A549 (cell line): ENCODE measurements around the gene AICDA. TPM values are rescaled to one million over a fixed set of nuclear protein-coding genes. Genes with fewer than 3 reads are reported as not detected.

ENCODE experiments used
- ATAC-seq, 2 experiments: fragments of 200-7000 bp in 1 of 2; fragments of >200 bp in 1 of 2; cut with Nextera tagmentation in 1 of 2; cut with Tn5 transposase in 1 of 2; 3 replicates each; pipeline versions ENCODE4 v1.8.0 to v1.9.1; 2018 to 2020; ENCODE audit warnings: mild to moderate bottlenecking in 1 of 2, moderate library complexity in 1 of 2
- CTCF ChIA-PET: fragments of 300-600 bp; sonication (Branson Sonifier 250); formaldehyde crosslinking; extraction: SDS; loops from one replicate; lab custom pipeline; 2021; ENCODE audit warnings: antibody characterized with exemption, inconsistent platforms; lab: Yijun Ruan, JAX
- POLR2A ChIA-PET: fragments of 350-600 bp; formaldehyde crosslinking; extraction: SDS; loops from one replicate; lab custom pipeline; 2021; ENCODE audit warnings: antibody characterized with exemption, inconsistent platforms; lab: Yijun Ruan, JAX
- DNase-seq, 2 experiments: peaks; one replicate each; pipeline versions ENCODE4 v3.0.0 to v3.0.0-alpha.2; 2011 to 2016; ENCODE audit warnings: low read depth in 1 of 2, low spot score in 1 of 2
- FAIRE-seq: peaks from 2 replicates; lab custom pipeline; 2011; peaks lifted over from hg19 to GRCh38; lab: Jason Lieb, UNC
- H3K27ac ChIP-seq, 2 experiments: fragments of >200 bp; sonication (Bioruptor Twin); formaldehyde crosslinking; 3 replicates each; pipeline ENCODE4 v1.5.1; 2016 to 2017
- H3K4me1 ChIP-seq: fragments of >200 bp; sonication (Bioruptor Twin); formaldehyde crosslinking; 3 replicates; pipeline ENCODE4 v1.6.1; 2016
- H3K4me2 ChIP-seq: fragments of >200 bp; sonication (Bioruptor Twin); formaldehyde crosslinking; 3 replicates; pipeline ENCODE4 v1.6.1; 2016
- H3K4me3 ChIP-seq: fragments of >200 bp; sonication (Bioruptor Twin); formaldehyde crosslinking; 3 replicates; pipeline ENCODE4 v1.5.1; 2016
- H3K9me3 ChIP-seq: fragments of >200 bp; sonication (Bioruptor Twin); formaldehyde crosslinking; 3 replicates; pipeline ENCODE4 v1.6.1; 2016
- BCL3 ChIP-seq: fragments of >200 bp; sonication (Bioruptor Twin); formaldehyde crosslinking; IDR thresholded peaks from 3 replicates; pipeline ENCODE4 v1.6.1; 2016
- BHLHE40 ChIP-seq: IDR thresholded peaks from 2 replicates; pipeline ENCODE4 v1.6.1; 2012; ENCODE audit warnings: low read depth, low read length, inconsistent platforms
- CBX2 ChIP-seq: fragments of 200-600 bp; sonication (generic); IDR thresholded peaks from 2 replicates; pipeline ENCODE4 v1.6.1; 2016; ENCODE audit warnings: low read depth, mild to moderate bottlenecking, borderline replicate concordance
- CBX8 ChIP-seq: fragments of 200-600 bp; sonication (generic); IDR thresholded peaks from 2 replicates; pipeline ENCODE4 v1.6.1; 2016
- CHD4 ChIP-seq: fragments of 200-600 bp; sonication (generic); IDR thresholded peaks from 2 replicates; pipeline ENCODE4 v1.6.1; 2016; ENCODE audit warnings: antibody characterized with exemption, mild to moderate bottlenecking, borderline replicate concordance
- EHMT2 ChIP-seq: fragments of 200-600 bp; sonication (generic); IDR thresholded peaks from 2 replicates; pipeline ENCODE4 v1.6.1; 2016; ENCODE audit warnings: antibody characterized with exemption, low read depth, mild to moderate bottlenecking, moderate library complexity
- FOXS1 ChIP-seq: fragments of 250-450 bp; sonication (Bioruptor Pico); IDR thresholded peaks from 2 replicates; pipeline ENCODE4 v1.5.0; 2020; ENCODE audit warnings: mild to moderate bottlenecking, moderate library complexity
- HDAC2 ChIP-seq: fragments of 200-600 bp; sonication (generic); IDR thresholded peaks from 2 replicates; pipeline ENCODE4 v1.6.1; 2016
- HES2 ChIP-seq: fragments of >200 bp; sonication (Bioruptor Twin); formaldehyde crosslinking; IDR thresholded peaks from 2 replicates; pipeline ENCODE4 v1.6.1; 2016
- HOXA7 ChIP-seq: fragments of 250-450 bp; sonication (Bioruptor Pico); IDR thresholded peaks from 2 replicates; pipeline ENCODE4 v1.5.0; 2020; ENCODE audit warnings: mild to moderate bottlenecking, moderate library complexity
- HOXB5 ChIP-seq: fragments of 250-450 bp; sonication (Bioruptor Pico); IDR thresholded peaks from 2 replicates; pipeline ENCODE4 v1.5.0; 2020; ENCODE audit warnings: mild to moderate bottlenecking, moderate library complexity
- JUNB ChIP-seq: fragments of >200 bp; sonication (Bioruptor Twin); formaldehyde crosslinking; IDR thresholded peaks from 2 replicates; pipeline ENCODE4 v1.6.1; 2016
- MYC ChIP-seq: IDR thresholded peaks from 2 replicates; pipeline ENCODE4 v1.6.1; 2012; ENCODE audit warnings: mild to moderate bottlenecking, inconsistent platforms, low read length, improper control_type of control experiment, borderline replicate concordance
- NFE2L2 ChIP-seq: fragments of 150-350 bp; conservative IDR thresholded peaks from 2 replicates; pipeline ENCODE4 v1.6.1; 2014; ENCODE audit warnings: low read length
- NPAS2 ChIP-seq: fragments of 250-450 bp; sonication (Bioruptor Pico); IDR thresholded peaks from 2 replicates; pipeline ENCODE4 v1.8.0; 2022; ENCODE audit warnings: mild to moderate bottlenecking, moderate library complexity, borderline replicate concordance
- PHF8 ChIP-seq: fragments of 200-600 bp; sonication (generic); IDR thresholded peaks from 2 replicates; pipeline ENCODE4 v1.6.1; 2016; ENCODE audit warnings: low read depth, mild to moderate bottlenecking, antibody characterized with exemption, moderate library complexity, borderline replicate concordance
- POLR2A ChIP-seq: IDR thresholded peaks from 2 replicates; pipeline ENCODE4 v1.6.1; 2012; ENCODE audit warnings: mild to moderate bottlenecking, low read length
- RCOR1 ChIP-seq: fragments of 150-350 bp; IDR thresholded peaks from 2 replicates; pipeline ENCODE4 v1.6.1; 2014; ENCODE audit warnings: antibody characterized with exemption, low read length, low read depth
- RFX5 ChIP-seq: fragments of 450-650 bp; IDR thresholded peaks from 2 replicates; pipeline ENCODE4 v1.7.1; 2014; ENCODE audit warnings: antibody characterized with exemption, mild to moderate bottlenecking, moderate library complexity
- RNF2 ChIP-seq: fragments of 200-600 bp; sonication (generic); IDR thresholded peaks from 2 replicates; pipeline ENCODE4 v1.6.1; 2016; ENCODE audit warnings: low read depth, mild to moderate bottlenecking, antibody characterized with exemption, moderate library complexity, borderline replicate concordance
- SMC3 ChIP-seq: fragments of >200 bp; sonication (Bioruptor Twin); formaldehyde crosslinking; IDR thresholded peaks from 3 replicates; pipeline ENCODE4 v1.6.1; 2018; ENCODE audit warnings: inconsistent platforms
- SREBF2 ChIP-seq: fragments of 450-650 bp; IDR thresholded peaks from 2 replicates; pipeline ENCODE4 v1.6.1; 2014; ENCODE audit warnings: mild to moderate bottlenecking, moderate library complexity
- USF2 ChIP-seq: fragments of 450-650 bp; IDR thresholded peaks from 2 replicates; pipeline ENCODE4 v1.6.1; 2014; ENCODE audit warnings: antibody characterized with exemption
- ZC3H11A ChIP-seq: fragments of 450-650 bp; IDR thresholded peaks from 2 replicates; pipeline ENCODE4 v1.6.1; 2014; ENCODE audit warnings: antibody characterized with exemption, mild to moderate bottlenecking
- ZNF302 ChIP-seq: fragments of 250-450 bp; sonication (Bioruptor Pico); IDR thresholded peaks from 2 replicates; pipeline ENCODE4 v1.9.0; 2021; ENCODE audit warnings: inconsistent platforms, mild to moderate bottlenecking, moderate library complexity
- ZSCAN20 ChIP-seq: fragments of 250-450 bp; sonication (Bioruptor Pico); IDR thresholded peaks from 2 replicates; pipeline ENCODE4 v1.8.0; 2022; ENCODE audit warnings: mild to moderate bottlenecking, moderate library complexity
- WGBS: methylation state at CpG from one replicate; pipeline ENCODE4 v1.1.6; 2017; ENCODE audit errors: missing lambda C conversion rate; 5-methylcytosine and 5-hydroxymethylcytosine counted together
- polyA plus RNA-seq, 4 experiments: library from polyadenylated mRNA; depleted of rRNA in 3 of 4; stranded (reverse); fragments of >200 nt; fragmentation: RNase III in 1 of 4; extraction: RNeasy Plus Mini Kit Qiagen cat#74134 plus additional on column Dnase treatment in 1 of 4; gene quantifications; 2 replicates in 3 of 4; 3 replicates in 1 of 4; pipeline ENCODE4 v1.2.3, GENCODE V29; 2011 to 2017
- TF ChIP-seq, protein P1 (sequence below): IDR thresholded peaks from 2 replicates; pipeline ENCODE4 v1.6.1; 2012

AICDA gene
- polyA plus RNA-seq, 2 of the 4 experiments (the other 2 are of a cell fraction), result 0.05 to 0.16 TPM

DNA sequence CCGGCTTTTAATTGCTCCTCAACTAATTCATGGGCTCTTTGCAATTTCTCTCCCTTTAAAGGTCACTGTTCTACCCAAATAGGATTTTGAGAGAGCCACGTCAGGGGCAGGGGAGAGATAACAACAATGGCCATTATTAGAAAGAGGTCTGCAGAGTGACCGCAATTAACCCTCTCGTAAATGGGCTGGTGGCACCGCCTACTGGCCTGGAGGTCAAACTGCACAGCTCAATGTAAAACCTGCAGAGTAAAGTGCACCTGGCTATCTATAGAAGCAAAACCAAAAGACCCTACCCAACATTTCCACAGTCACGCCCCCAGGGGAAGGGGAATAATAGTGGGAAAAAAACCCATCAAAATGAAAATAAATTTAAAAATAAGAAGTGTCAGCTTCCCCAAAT, 50.3 kb downstream of the AICDA start:
- CTCF ChIA-PET, result interaction anchor here (1.0 to 1.4 kb wide), 2 partner anchors 12 to 18 kb away, joined by 3 to 8 read pairs; no protein-coding TSS in a partner anchor
- peak in 1 of 2 experiments; percentile 44 for DNase-seq
- no peak for TF ChIP-seq BHLHE40
- no peak for TF ChIP-seq HOXA7 (CRISPR knock-in tag)
- TF ChIP-seq CHD4, result no peak
- no peak for TF ChIP-seq RCOR1
- no peak for TF ChIP-seq PHF8
- TF ChIP-seq FOXS1 (CRISPR knock-in tag), result no peak
- no peak for TF ChIP-seq JUNB
- no peak for TF ChIP-seq CBX8
- no peak for TF ChIP-seq RNF2
- TF ChIP-seq HES2, result no peak
- no peak for TF ChIP-seq EHMT2
- TF ChIP-seq ZNF302 (CRISPR knock-in tag), result no peak
- no peak for TF ChIP-seq HDAC2
- no peak for TF ChIP-seq POLR2A
- TF ChIP-seq, protein P1, sequence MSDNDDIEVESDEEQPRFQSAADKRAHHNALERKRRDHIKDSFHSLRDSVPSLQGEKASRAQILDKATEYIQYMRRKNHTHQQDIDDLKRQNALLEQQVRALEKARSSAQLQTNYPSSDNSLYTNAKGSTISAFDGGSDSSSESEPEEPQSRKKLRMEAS, result no peak
- TF ChIP-seq ZSCAN20, result no peak
- Histone ChIP-seq H3K4me1 (no peaks in the 10 kb centered on the region), H3K4me2 (no peak overlapping the region), H3K27ac (no peak overlapping the region), H3K9me3 (peaks cover 2% of the 10 kb centered on the region; the same call in 1 of the 3 replicates), H3K4me3 (no peak overlapping the region)
- 53% methylated on average over 6 of the region's 6 CpGs for WGBS
- no peak for FAIRE-seq
- no peak; a peak in 1 of 6 replicates for ATAC-seq
- POLR2A ChIA-PET, result no interaction called here

DNA sequence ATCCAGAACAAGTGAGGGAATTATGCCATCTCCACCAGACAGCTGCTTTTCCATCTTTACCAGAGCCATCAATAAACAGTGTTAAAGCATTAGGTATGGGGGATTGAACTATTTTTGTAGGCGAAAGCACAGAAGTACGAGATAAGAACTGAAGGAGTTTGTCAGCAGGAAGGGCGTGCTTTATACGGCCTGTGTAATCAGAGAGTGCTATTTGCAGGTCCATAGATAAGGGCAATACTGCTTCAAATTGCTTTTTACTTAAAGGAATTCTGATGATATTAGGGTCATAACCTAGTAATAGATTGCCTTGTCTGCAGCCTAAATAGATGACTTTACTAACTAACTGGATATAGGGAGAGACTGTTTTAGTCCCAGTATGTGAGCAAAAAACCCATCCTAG, 51.6 kb downstream of the AICDA start:
- H3K4me1 ChIP-seq, result no peaks in the 10 kb centered on the region
- H3K27ac ChIP-seq, result no peak overlapping the region
- POLR2A ChIA-PET, result no interaction called here
- ATAC-seq (no peak), DNase-seq (no peak), FAIRE-seq (no peak)
- no peak overlapping the region for H3K4me3 ChIP-seq
- peaks cover 2% of the 10 kb centered on the region; the same call in 1 of the 3 replicates for H3K9me3 ChIP-seq
- WGBS, result 55% methylated on average over 4 of the region's 4 CpGs
- TF ChIP-seq NFE2L2, result no peak
- TF ChIP-seq HDAC2, result no peak
- no peak for TF ChIP-seq HOXB5 (CRISPR knock-in tag)
- no peak for TF ChIP-seq NPAS2 (CRISPR knock-in tag)
- no peak for TF ChIP-seq RNF2
- no peak for TF ChIP-seq ZC3H11A
- TF ChIP-seq EHMT2, result no peak
- no peak for TF ChIP-seq SMC3
- TF ChIP-seq SREBF2, result no peak
- TF ChIP-seq, protein P1, result no peak
- no peak for TF ChIP-seq MYC
- TF ChIP-seq CBX2, result no peak
- CTCF ChIA-PET, result interaction anchor here (1.1 kb wide), 1 partner anchor 17 kb away, joined by 4 read pairs; no protein-coding TSS in a partner anchor
- H3K4me2 ChIP-seq, result no peak overlapping the region

GRCh38 chr12:8559676-8560075, 53.0 kb downstream of the AICDA start:
- DNase-seq, result no peak
- 41% methylated on average over 11 of the region's 11 CpGs for WGBS
- CTCF ChIA-PET, result interaction anchor here (1.2 kb wide), 1 partner anchor 16 kb away, joined by 6 read pairs; no protein-coding TSS in a partner anchor

More at GRCh38 chr12:8559676-8560075, 53.0 kb downstream of the AICDA start:
- POLR2A ChIA-PET, result interaction anchor here (0.5 kb wide), 1 partner anchor 74 kb away, joined by 3 read pairs; no protein-coding TSS in a partner anchor
- H3K4me1 ChIP-seq, result no peaks in the 10 kb centered on the region
- H3K4me2 ChIP-seq, result no peak overlapping the region
- no peak for FAIRE-seq
- no peak overlapping the region for H3K27ac ChIP-seq
- H3K4me3 ChIP-seq, result no peak overlapping the region
- TF ChIP-seq BCL3 (no peak), ZSCAN20 (no peak), HES2 (no peak), USF2 (no peak), CBX8 (no peak), RFX5 (no peak)
- peaks cover 2% of the 10 kb centered on the region; the same call in 1 of the 3 replicates for H3K9me3 ChIP-seq
- no peak for ATAC-seq
